Stimulated activated CD8-positive, alpha-beta memory T cell treated with anti-CD3 and anti-CD28 coated beads, Interleukin-7, amount 100 ng/mL, for 24 hours (primary cell): ENCODE measurements around the gene ALDH1B1.
"Not testable (repeated sequence)": the region's sequence is repeated elsewhere in the genome, so short reads cannot be mapped to it uniquely, and the experiment has no call there.

Experiments
- DNase-seq: peaks from one replicate; pipeline ENCODE4 v3.0.0-alpha.2; 2020; ENCODE audit warnings: low read depth

ALDH1B1 gene

GRCh38 chr9:38387066-38387465 lies 5.4 kb upstream of the ALDH1B1 start:
- DNase-seq, result no peak

- DNase-seq, result no peak
These were observed 4.8 kb upstream of the ALDH1B1 start for GRCh38 chr9:38387751-38388150.

- no peak for DNase-seq
These were observed 3.9 kb upstream of the ALDH1B1 start for GRCh38 chr9:38388283-38389223.

- no peak for DNase-seq
These were observed 3.2 kb upstream of the ALDH1B1 start for GRCh38 chr9:38389313-38389712.

- no peak for DNase-seq
These were observed 2.1 kb upstream of the ALDH1B1 start for GRCh38 chr9:38390442-38390841.

- DNase-seq, result no peak
These were observed 1.7 kb upstream of the ALDH1B1 start for GRCh38 chr9:38390851-38391250.

GRCh38 chr9:38391278-38392118 lies 1.0 kb upstream of the ALDH1B1 start:
- DNase-seq, result no peak

GRCh38 chr9:38393128-38393796 lies 760 bp downstream of the ALDH1B1 start:
- no peak for DNase-seq

- no peak for DNase-seq
These were observed 1.9 kb downstream of the ALDH1B1 start for GRCh38 chr9:38394416-38394815.

- no peak for DNase-seq
These were observed 3.3 kb downstream of the ALDH1B1 start for GRCh38 chr9:38395653-38396370.

- no peak for DNase-seq
These were observed 3.8 kb downstream of the ALDH1B1 start for GRCh38 chr9:38396371-38396671.

- DNase-seq, result not testable (repeated sequence)
These were observed 6.7 kb downstream of the ALDH1B1 start for GRCh38 chr9:38399191-38399590.

- DNase-seq, result no peak
These were observed 9.5 kb downstream of the ALDH1B1 start for GRCh38 chr9:38401994-38402393.

GRCh38 chr9:38404314-38404713 lies 11.8 kb downstream of the ALDH1B1 start:
- no peak for DNase-seq

- no peak for DNase-seq
These were observed 13.3 kb downstream of the ALDH1B1 start for GRCh38 chr9:38405785-38406184.

GRCh38 chr9:38406476-38407186 lies 14.1 kb downstream of the ALDH1B1 start:
- DNase-seq, result no peak

- no peak for DNase-seq
These were observed 16.2 kb downstream of the ALDH1B1 start for GRCh38 chr9:38408719-38409118.

GRCh38 chr9:38412751-38413150 lies 20.2 kb downstream of the ALDH1B1 start:
- no peak for DNase-seq

- no peak for DNase-seq
These were observed 20.8 kb downstream of the ALDH1B1 start for GRCh38 chr9:38413283-38413682.

- DNase-seq, result no peak
These were observed 21.7 kb downstream of the ALDH1B1 start for GRCh38 chr9:38414040-38414723.

GRCh38 chr9:38415856-38416255 lies 23.4 kb downstream of the ALDH1B1 start:
- no peak for DNase-seq
